ENCODE data around the gene BTBD2. TPM values are rescaled to one million over a fixed set of nuclear protein-coding genes. Genes with fewer than 3 reads are reported as not detected.

BTBD2 gene
- total RNA-seq, 4 donors from 2014 or later: 85.0 to 99.3 (median 94.9) TPM

GRCh38 chr19:2045501-2046045 is 30.1 kb upstream of the BTBD2 start:
- WGBS, 2 donors: 33 to 42% methylated on average over 11 to 12 of the region's 14 CpGs
- TF ChIP-seq, protein P1, sequence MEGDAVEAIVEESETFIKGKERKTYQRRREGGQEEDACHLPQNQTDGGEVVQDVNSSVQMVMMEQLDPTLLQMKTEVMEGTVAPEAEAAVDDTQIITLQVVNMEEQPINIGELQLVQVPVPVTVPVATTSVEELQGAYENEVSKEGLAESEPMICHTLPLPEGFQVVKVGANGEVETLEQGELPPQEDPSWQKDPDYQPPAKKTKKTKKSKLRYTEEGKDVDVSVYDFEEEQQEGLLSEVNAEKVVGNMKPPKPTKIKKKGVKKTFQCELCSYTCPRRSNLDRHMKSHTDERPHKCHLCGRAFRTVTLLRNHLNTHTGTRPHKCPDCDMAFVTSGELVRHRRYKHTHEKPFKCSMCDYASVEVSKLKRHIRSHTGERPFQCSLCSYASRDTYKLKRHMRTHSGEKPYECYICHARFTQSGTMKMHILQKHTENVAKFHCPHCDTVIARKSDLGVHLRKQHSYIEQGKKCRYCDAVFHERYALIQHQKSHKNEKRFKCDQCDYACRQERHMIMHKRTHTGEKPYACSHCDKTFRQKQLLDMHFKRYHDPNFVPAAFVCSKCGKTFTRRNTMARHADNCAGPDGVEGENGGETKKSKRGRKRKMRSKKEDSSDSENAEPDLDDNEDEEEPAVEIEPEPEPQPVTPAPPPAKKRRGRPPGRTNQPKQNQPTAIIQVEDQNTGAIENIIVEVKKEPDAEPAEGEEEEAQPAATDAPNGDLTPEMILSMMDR (IDR thresholded peaks at IDR 0.05): no peak
- peak; percentile 24 to 87 for DNase-seq (ENCODE audit: low spot score in 2 of 2)
- intact Hi-C loops (cut with DNase I; ENCODE audit: low total_unique reads): no loop called here
- no peak overlapping the region for H3K4me3 ChIP-seq (ENCODE audit: low read depth, poor library complexity, severe bottlenecking)

DNA sequence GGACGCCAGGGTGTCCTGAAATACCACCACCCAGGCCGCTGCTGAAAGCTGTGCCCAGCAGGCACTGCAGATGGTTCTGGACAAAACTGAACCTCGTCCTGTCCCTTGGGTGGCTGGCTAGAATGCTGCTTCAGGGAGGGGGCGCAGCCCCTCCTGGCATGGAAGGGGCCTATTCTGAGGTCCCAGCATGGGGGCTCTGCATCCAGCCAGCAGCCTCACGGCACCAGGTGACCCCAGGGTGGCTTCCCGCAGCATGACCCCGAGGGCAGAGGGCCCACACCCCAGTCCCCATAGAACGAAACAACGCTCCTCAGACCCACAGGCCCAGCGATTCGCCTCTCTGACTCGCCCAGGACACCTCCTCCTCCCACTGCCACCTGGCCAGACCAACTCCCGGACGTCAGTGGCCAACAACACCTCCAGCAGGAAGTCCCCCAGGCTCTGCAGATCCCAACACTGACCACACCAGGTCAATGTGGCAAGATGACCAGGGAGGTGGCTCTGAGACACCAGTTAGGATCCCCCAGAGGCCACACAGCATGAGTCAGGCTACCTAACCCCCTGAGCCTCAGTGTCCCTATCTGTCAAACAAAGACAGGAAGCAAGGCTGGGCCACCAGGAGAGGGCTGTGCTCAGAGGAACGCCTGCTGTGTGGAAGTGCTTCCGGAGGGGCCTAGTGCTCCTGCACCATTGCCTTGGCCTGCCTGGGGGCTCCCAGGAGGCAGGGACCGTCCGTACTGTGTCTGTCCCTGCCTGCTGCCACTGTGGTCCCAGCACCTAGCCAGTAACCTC is 29.4 kb upstream of the BTBD2 start:
- TF ChIP-seq POLR2A (IDR thresholded peaks at IDR 0.05): no peak
- TF ChIP-seq, protein P1 (IDR thresholded peaks at IDR 0.05): no peak
- no peak overlapping the region for H3K4me3 ChIP-seq (ENCODE audit: low read depth, poor library complexity, severe bottlenecking)
- DNase-seq (ENCODE audit: low spot score in 2 of 2): peak in 1 of 2 donors; percentile 84
- intact Hi-C loops (cut with DNase I; ENCODE audit: low total_unique reads): no loop called here
- 82 to 86% methylated on average over 16 to 18 of the region's 18 CpGs for WGBS, 2 donors

- WGBS, 2 donors: 79 to 80% methylated on average over 9 to 10 of the region's 11 CpGs
Measured at GRCh38 chr19:2043961-2044708, 28.6 kb upstream of the BTBD2 start.

DNA sequence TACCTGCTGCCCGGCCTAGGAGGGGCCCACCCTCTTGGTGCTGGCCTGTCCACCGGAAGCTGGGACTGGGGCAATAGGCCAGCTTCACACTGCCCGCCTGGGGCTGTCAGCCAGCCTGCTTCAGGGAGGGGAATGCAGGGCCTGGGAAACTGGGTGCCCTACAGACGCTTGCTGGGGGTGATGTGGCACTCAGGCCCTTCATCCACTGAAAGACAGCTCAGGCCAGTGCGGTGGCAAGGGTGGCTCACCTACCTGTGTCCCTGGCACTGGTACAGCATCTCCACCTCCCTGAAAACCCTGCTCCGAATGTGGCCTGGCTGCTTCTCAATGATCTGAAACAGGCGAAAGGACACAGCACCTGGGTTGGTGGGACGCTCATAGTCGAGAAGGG is 27.7 kb upstream of the BTBD2 start:
- WGBS, 2 donors: 63 to 75% methylated on average over 6 to 8 of the region's 9 CpGs
- H3K4me3 ChIP-seq (ENCODE audit: low read depth, poor library complexity, severe bottlenecking): no peak overlapping the region
- peak; percentile 30 to 85 for DNase-seq (ENCODE audit: low spot score in 2 of 2)
- intact Hi-C loops (cut with DNase I; ENCODE audit: low total_unique reads): no loop called here
- TF ChIP-seq, protein P1 (IDR thresholded peaks at IDR 0.05): no peak
- no peak for TF ChIP-seq POLR2A (IDR thresholded peaks at IDR 0.05)

More at GRCh38 chr19:2043961-2044708, 28.6 kb upstream of the BTBD2 start:
- no peak for TF ChIP-seq POLR2A (IDR thresholded peaks at IDR 0.05)
- TF ChIP-seq, protein P1 (IDR thresholded peaks at IDR 0.05): no peak
- no peak overlapping the region for H3K4me3 ChIP-seq (ENCODE audit: low read depth, poor library complexity, severe bottlenecking)
- DNase-seq (ENCODE audit: low spot score in 2 of 2): peak in 1 of 2 donors; percentile 85
- intact Hi-C loops (cut with DNase I; ENCODE audit: low total_unique reads): no loop called here

GRCh38 chr19:2042485-2043250 is 27.2 kb upstream of the BTBD2 start:
- TF ChIP-seq, protein P1 (IDR thresholded peaks at IDR 0.05): no peak
- no peak for TF ChIP-seq POLR2A (IDR thresholded peaks at IDR 0.05)
- intact Hi-C loops (cut with DNase I; ENCODE audit: low total_unique reads): no loop called here
- DNase-seq (ENCODE audit: low spot score in 2 of 2): peak; percentile 43 to 93
- no peak overlapping the region for H3K4me3 ChIP-seq (ENCODE audit: low read depth, poor library complexity, severe bottlenecking)
- 25 to 33% methylated on average over 21 to 25 of the region's 29 CpGs for WGBS, 2 donors

Measured in lower leg skin (tissue), 4 donors.